Uterus (tissue), 2 donors: ENCODE data around the gene RFX7.
"Not testable (repeated sequence)": the region's sequence is repeated elsewhere in the genome, so short reads cannot be mapped to it uniquely, and the experiment has no call there.

Experiments used
- CTCF ChIP-seq, 4 experiments: fragments of 200-600 bp in 2 of 4; fragments of 450-650 bp in 2 of 4; sonication (generic) in 2 of 4; IDR thresholded peaks; one replicate each; pipeline ENCODE4 v1.5.1; 2016 to 2019; ENCODE audit warnings: antibody characterized with exemption in 4 of 4, mild to moderate bottlenecking in 2 of 4, moderate library complexity in 1 of 4
- POLR2A ChIP-seq, 2 donors: fragments of 450-650 bp; IDR thresholded peaks; one replicate each; pipeline ENCODE4 v1.6.1; 2016; ENCODE audit warnings: antibody characterized with exemption in 2 of 2, mild to moderate bottlenecking in 1 of 2, moderate library complexity in 1 of 2

GRCh38 chr15:56203312-56203922 lies 40.3 kb downstream of the RFX7 start:
- not testable (repeated sequence) for TF ChIP-seq CTCF, POLR2A (IDR thresholded peaks at IDR 0.05)
